ENCODE measurements around the gene CAV2. TPM values are rescaled to one million over a fixed set of nuclear protein-coding genes. Genes with fewer than 3 reads are reported as not detected.
A peak's percentile ranks its signal among the peaks of the same experiment; 100 is the strongest.
"Not testable (repeated sequence)": the region's sequence is repeated elsewhere in the genome, so short reads cannot be mapped to it uniquely, and the experiment has no call there.

CAV2 gene
- total RNA-seq, 1 donor: 224 TPM

GRCh38 chr7:116483271-116483942 is 16.1 kb upstream of the CAV2 start:
- no peak for DNase-seq (ENCODE audit: low read depth)
- H3K4me3 ChIP-seq (ENCODE audit: low read depth, low read length): no peak overlapping the region
- TF ChIP-seq, protein P1, sequence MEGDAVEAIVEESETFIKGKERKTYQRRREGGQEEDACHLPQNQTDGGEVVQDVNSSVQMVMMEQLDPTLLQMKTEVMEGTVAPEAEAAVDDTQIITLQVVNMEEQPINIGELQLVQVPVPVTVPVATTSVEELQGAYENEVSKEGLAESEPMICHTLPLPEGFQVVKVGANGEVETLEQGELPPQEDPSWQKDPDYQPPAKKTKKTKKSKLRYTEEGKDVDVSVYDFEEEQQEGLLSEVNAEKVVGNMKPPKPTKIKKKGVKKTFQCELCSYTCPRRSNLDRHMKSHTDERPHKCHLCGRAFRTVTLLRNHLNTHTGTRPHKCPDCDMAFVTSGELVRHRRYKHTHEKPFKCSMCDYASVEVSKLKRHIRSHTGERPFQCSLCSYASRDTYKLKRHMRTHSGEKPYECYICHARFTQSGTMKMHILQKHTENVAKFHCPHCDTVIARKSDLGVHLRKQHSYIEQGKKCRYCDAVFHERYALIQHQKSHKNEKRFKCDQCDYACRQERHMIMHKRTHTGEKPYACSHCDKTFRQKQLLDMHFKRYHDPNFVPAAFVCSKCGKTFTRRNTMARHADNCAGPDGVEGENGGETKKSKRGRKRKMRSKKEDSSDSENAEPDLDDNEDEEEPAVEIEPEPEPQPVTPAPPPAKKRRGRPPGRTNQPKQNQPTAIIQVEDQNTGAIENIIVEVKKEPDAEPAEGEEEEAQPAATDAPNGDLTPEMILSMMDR (IDR thresholded peaks at IDR 0.05; ENCODE audit: insufficient read depth, low read depth, low read length): no peak

GRCh38 chr7:116484389-116484788 is 15.1 kb upstream of the CAV2 start:
- not testable (repeated sequence) for DNase-seq (ENCODE audit: low read depth); H3K4me3 ChIP-seq (ENCODE audit: low read depth, low read length)

GRCh38 chr7:116487907-116488521 is 11.5 kb upstream of the CAV2 start:
- TF ChIP-seq, protein P1 (IDR thresholded peaks at IDR 0.05; ENCODE audit: insufficient read depth, low read depth, low read length): no peak
- no peak for DNase-seq (ENCODE audit: low read depth)
- H3K4me3 ChIP-seq (ENCODE audit: low read depth, low read length): no peak overlapping the region

DNA sequence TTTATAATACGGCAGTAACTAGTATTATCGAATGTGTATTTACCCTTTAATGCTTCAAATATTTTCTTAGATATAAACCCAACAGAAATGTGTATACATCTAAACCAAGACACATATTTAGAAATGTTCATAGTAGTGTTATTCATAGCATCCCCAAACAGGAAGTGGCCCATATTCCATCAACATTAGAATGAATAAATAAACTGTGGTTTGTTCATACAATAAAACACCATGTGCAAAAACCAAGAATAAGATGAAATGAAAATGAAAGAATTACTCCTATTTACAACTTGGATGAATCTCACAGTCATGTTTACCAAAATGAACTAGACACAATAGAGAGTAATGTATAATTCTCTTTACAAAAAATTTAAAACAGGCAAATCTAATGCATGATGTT is 9.2 kb upstream of the CAV2 start:
- H3K4me3 ChIP-seq (ENCODE audit: low read depth, low read length): no peak overlapping the region
- TF ChIP-seq, protein P1 (IDR thresholded peaks at IDR 0.05; ENCODE audit: insufficient read depth, low read depth, low read length): no peak
- peak; percentile 37 for DNase-seq (ENCODE audit: low read depth)

DNA sequence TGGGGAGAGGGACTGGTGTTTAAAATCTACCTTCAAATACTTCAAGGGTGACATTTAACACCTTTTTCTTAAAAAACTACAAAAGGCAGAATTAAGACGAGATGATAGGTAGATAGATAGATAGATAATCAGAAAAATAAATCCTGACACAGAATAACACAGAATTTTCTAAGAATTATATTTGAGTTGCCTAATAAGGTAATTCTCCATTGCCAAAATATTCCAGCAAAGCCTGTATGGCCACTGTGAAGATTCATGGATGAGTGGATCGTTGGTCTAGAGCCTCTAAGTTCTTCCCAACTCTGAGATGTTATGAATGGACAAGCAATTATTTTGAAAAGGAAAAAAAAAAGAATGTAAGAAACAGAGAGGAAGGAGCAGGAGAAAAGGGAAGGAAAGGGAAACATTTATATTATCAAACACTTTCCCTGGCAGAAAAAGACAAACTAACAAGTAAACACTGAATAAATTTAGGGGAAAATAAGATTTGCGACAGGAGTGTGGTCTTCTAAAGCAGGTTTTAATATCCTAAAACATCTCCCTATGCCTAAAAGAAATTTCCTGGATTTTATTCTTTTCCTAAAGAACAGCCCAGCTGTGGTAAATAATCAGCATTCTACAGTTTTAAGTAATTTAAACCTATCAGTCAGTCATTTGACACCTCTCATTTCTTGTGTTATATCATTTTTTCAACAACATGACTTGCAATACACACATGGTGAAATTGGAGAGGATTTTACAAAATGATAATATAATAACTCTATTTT is 7.5 kb upstream of the CAV2 start:
- TF ChIP-seq, protein P1 (IDR thresholded peaks at IDR 0.05; ENCODE audit: insufficient read depth, low read depth, low read length): no peak
- H3K4me3 ChIP-seq (ENCODE audit: low read depth, low read length): no peak overlapping the region
- DNase-seq (ENCODE audit: low read depth): no peak

DNA sequence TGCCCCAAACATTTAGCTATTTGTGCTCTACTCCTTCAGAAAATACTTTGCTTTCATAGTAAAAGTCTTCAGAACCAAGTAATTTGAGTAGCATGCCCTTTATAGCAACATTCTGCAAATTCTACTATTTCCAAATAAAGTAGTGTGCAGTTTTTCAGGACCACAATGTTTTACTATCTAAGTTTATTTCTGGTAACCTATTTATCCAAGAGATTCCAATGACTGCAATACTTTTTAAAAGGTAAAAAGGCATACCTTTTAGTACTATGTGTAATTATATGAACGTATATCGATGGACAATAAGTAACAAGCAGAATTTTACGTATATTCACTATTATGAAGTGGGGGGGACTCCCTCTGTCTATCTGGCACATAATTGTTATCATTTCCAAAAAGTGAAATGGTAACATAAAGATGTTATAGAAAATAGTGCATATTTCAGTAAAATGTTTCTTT is 6.9 kb upstream of the CAV2 start:
- no peak overlapping the region for H3K4me3 ChIP-seq (ENCODE audit: low read depth, low read length)
- DNase-seq (ENCODE audit: low read depth): no peak
- TF ChIP-seq, protein P1 (IDR thresholded peaks at IDR 0.05; ENCODE audit: insufficient read depth, low read depth, low read length): no peak

DNA sequence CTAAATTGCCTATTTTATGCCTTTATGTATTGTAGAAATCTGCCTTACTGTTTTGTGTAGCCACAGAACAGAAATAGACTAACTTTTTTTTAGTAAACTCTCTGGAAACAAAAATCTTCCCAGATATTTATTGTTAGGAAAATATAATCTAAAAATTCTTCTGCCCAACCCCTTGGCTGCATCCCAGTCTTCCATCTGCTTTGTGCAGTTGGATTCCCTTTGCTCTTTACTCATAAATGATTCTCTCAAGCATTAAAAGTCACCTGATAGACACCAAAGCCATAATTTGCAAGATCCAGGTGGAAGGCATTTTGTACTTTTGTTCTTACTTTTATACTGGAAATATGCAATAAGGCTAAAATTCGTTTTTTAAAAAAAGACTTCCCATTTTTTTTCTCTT is 6.1 kb upstream of the CAV2 start:
- no peak for DNase-seq (ENCODE audit: low read depth)
- TF ChIP-seq, protein P1 (IDR thresholded peaks at IDR 0.05; ENCODE audit: insufficient read depth, low read depth, low read length): no peak
- H3K4me3 ChIP-seq (ENCODE audit: low read depth, low read length): no peak overlapping the region
